ENCODE results near the gene TPGS1.

The TPGS1 gene
- total RNA-seq = 18.3 to 19.7 reads per million in 2 donors

- DNase-seq = peak; percentile 59
Measured at GRCh38 chr19:507286-508203, at the start of gene TPGS1. Gene TPGS1 (plus strand): TSS chr19:507497. CDS start chr19:507507, 10 bp downstream.

GRCh38 chr19:457636-458035 is 49.7 kb upstream of the TPGS1 start:
- no peak for DNase-seq

GRCh38 chr19:458091-459042 is 48.9 kb upstream of the TPGS1 start:
- DNase-seq = no peak

GRCh38 chr19:459724-460511 is 47.4 kb upstream of the TPGS1 start:
- no peak for DNase-seq

GRCh38 chr19:460877-461720 is 46.2 kb upstream of the TPGS1 start, which contains the start of gene SHC2:
Gene SHC2 (minus strand): TSS chr19:461033. CDS start chr19:460996, 37 bp downstream.
- no peak for DNase-seq

DNA sequence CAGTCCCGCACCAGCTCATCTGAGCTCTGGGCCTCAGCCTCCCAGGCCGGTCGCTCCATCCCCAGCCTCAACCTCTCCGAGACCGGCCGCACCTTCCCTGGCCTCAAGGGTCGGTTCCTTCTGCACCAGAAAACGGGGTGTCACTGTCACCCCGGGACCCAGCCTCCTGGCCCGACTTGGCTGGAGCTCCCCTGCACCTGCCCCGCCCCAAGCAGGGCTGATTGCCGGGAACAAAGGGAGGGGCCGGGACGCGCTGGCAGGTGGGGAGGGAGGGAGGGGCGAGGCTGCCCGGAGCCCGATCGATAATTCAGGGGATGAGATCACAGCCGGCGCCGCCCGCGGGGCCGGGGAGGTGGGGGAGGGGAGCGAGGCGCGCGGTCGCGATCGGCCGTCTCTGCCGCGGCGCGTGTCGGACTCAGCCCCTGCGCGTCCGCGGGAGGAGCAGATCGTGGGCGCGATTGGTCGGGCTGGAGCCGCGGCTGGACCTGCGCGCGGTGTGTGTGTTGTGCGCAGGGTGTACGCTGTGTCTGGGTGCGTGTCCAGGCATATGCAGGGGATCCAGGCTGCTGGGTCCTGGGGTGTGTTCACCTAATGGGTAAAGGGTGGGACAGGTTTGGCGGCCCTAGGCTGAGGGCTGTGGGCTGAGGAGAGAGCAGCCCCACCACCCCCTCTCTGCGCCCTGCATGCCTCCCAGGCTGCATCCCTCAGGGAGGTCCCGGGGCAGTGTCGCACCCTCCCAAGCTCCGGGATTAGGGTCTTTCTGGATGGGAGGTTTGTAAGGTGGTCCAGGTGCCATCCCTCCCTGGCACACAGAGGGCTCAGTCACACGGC is 45.4 kb upstream of the TPGS1 start:
- no peak for DNase-seq

GRCh38 chr19:463483-464207 is 43.7 kb upstream of the TPGS1 start:
- no peak for DNase-seq

DNA sequence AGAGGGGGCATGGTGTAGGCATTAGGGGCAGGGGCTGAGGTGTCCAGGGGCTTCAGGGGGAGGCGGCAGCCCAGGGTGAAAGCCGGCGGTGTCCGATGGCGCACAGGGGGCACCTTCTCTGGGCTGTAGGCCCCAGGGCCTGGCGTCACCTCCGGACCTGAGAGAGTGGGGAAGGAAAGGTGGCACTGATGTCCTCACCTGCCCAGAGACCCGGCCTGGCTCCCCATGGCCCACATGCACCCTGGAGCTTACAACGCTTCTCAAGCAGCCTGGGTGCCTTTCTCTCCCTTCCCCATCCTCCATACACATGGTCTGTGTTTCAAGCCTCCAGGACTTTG is 43.1 kb upstream of the TPGS1 start:
- DNase-seq = no peak

DNA sequence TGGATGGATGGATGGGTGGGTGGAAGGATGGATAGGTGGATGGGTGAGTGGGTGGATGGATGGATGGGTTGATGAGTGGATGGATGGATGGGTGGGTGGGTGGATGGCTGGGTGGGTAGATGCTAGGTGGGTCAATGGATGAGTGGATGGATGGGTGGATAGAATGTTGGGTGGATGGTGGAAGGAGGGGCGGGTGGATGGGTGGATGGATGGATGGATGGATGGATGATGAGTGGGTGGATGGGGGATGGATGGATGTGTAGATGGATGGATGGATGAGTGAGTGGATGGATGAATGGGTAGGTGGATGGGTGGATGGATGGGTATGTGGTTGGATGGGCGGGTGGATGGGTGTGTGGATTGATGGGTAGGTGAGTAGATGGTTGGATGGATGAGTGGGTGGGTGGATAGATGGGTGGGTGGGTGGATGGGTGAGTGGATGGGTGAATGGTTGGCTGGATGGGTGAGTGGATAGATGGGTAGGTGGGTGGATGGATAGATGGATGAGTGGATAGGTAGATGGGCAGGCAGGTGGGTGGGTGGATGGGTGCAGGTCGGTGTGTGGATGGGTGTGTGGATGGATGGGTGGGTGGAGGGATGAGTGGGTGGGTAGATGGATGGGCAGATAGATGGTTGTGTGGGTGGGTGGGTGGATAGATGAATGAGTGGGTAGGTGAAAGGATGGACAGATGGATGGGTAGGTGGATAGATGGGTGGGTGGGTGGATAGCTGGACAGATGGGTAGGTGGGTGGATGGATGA is 42.1 kb upstream of the TPGS1 start:
- no peak for DNase-seq

DNA sequence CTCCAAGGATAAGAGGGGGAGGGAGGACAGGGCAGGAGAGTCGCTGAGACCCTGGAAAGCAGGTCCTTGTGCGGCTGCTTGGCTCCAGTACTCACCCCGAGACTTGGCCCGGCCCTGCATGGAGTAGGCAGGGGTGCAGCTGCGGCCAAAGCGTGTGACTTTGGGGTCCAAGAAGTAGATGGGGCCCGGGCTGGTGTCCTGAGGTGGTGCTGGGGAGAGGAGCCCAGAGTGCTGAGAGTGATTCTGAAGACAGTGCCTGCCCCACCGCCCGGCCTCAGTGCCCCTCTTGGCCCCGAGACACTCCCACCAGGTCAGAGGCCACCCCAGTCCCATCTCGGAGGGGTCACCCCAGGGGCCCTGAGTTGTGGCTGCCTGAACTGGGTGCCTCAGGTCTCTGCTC is 39.7 kb upstream of the TPGS1 start:
- no peak for DNase-seq

DNA sequence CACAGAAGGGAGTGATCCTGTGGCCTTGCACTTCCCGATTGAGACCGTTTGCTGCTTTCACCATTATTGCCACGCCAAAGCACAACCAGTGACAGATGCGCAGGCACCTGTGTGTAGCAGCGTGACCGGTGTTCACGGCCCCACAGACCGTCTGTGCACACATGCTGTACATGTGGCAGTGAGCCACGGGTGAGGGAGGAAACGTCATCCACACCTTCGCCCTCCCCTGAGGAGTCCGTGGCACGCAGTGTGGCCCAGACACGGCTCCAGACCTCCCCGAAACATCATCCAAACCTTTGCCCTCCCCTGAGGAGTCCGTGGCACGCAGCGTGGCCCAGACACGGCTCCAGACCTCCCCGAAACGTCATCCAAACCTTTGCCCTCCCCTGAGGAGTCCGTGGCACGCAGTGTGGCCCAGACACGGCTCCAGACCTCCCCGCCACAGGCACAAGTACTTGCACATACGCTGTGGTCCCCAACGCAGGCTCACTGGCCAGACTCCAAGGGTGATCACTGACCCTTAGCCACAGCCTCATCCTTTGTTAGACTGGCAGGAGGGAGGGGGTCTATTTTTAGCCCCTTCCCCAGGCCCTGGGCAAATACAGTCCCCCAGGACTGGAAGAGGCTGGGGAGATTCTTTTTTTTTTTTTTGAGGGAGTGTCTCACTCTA is 38.6 kb upstream of the TPGS1 start:
- no peak for DNase-seq

- no peak for DNase-seq
Measured at GRCh38 chr19:469833-470232, 37.5 kb upstream of the TPGS1 start.

DNA sequence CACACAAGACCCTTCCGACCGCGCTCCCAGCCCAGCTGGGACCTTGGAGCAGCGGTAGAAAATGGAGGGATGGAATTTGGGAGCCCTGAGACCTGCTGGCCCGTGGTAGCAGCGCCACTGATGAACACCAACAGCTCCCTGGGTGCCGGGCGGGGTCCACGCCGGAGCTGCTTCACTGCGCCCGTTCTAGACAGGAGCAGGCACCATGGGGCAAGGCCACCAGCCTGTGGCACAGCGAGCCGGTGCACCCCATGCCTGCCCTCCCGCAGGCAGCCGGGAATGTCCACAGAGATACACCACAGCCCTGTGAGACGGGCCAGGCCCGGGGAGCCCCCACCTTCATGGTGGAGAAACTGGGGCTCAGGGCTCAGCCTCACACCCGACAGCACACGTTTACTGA is 36.6 kb upstream of the TPGS1 start:
- no peak for DNase-seq

DNA sequence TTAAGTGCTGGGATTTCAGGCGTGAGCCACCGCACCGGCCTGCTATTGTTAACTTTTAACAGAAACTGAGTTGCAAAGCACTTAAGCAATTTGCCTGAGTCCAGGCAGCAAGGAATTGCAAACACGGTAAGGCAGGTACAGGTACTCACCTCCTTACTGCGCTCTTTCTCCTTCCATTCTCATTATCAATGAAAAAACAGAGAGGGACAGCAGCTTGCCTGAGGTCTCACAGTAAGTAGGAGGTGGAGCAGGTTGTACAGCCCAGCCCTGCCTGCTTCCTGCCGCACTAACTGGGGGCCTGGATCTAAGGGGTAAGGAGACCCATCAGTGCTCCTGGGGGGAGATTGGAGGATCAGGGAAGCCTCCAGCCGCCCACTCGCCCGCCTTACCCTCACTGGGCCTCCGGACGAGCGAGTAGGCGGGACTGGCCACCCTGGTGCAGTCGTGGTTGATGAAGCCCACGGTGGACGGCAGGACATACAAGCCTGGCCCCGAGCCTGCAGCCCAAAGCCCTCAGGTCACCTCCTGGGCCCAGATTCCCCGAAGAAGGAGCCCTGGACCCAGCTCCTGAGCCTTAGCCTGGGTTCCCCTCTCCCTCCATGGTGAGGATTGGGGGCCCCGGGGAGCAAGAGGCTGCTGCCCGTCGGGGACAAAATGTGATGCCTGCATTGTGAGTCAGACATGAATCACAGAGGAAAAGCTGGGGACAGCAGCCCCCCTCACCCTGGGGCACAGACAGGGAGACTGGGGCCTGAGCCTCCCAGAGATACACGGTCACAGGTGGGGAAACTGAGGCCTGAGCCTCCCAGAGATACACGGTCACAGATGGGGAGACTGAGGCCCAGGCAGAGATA is 35.1 kb upstream of the TPGS1 start:
- DNase-seq = no peak

- DNase-seq = no peak
Measured at GRCh38 chr19:474126-475078, 32.9 kb upstream of the TPGS1 start.

- DNase-seq = no peak
Measured at GRCh38 chr19:475360-475759, 31.9 kb upstream of the TPGS1 start.

Measured in activated gamma-delta T cell (primary cell).